ENCODE measurements around the gene RIPOR3. TPM values are rescaled to one million over a fixed set of nuclear protein-coding genes. Genes with fewer than 3 reads are reported as not detected.
A peak's percentile ranks its signal among the peaks of the same experiment; 100 is the strongest.

Gene RIPOR3
- total and polyA plus RNA-seq, 9 of the 15 experiments (the other 6 are each of a cell fraction or from before 2014, with no cell fraction given): 3.3 to 62.7 (median 21.4) TPM

GRCh38 chr20:50558483-50558925 lies 132.8 kb downstream of the RIPOR3 start (continued):
- TF ChIP-seq, protein P1, sequence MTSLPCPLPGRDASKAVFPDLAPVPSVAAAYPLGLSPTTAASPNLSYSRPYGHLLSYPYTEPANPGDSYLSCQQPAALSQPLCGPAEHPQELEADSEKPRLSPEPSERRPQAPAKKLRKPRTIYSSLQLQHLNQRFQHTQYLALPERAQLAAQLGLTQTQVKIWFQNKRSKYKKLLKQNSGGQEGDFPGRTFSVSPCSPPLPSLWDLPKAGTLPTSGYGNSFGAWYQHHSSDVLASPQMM (CRISPR knock-in tag; IDR thresholded peaks at IDR 0.05): no peak
- TF ChIP-seq FOXJ2 (tag; IDR thresholded peaks at IDR 0.05): no peak
- no peak for TF ChIP-seq HCFC1 (IDR thresholded peaks at IDR 0.05; ENCODE audit: low read depth, low read length)
- TF ChIP-seq, protein P2, sequence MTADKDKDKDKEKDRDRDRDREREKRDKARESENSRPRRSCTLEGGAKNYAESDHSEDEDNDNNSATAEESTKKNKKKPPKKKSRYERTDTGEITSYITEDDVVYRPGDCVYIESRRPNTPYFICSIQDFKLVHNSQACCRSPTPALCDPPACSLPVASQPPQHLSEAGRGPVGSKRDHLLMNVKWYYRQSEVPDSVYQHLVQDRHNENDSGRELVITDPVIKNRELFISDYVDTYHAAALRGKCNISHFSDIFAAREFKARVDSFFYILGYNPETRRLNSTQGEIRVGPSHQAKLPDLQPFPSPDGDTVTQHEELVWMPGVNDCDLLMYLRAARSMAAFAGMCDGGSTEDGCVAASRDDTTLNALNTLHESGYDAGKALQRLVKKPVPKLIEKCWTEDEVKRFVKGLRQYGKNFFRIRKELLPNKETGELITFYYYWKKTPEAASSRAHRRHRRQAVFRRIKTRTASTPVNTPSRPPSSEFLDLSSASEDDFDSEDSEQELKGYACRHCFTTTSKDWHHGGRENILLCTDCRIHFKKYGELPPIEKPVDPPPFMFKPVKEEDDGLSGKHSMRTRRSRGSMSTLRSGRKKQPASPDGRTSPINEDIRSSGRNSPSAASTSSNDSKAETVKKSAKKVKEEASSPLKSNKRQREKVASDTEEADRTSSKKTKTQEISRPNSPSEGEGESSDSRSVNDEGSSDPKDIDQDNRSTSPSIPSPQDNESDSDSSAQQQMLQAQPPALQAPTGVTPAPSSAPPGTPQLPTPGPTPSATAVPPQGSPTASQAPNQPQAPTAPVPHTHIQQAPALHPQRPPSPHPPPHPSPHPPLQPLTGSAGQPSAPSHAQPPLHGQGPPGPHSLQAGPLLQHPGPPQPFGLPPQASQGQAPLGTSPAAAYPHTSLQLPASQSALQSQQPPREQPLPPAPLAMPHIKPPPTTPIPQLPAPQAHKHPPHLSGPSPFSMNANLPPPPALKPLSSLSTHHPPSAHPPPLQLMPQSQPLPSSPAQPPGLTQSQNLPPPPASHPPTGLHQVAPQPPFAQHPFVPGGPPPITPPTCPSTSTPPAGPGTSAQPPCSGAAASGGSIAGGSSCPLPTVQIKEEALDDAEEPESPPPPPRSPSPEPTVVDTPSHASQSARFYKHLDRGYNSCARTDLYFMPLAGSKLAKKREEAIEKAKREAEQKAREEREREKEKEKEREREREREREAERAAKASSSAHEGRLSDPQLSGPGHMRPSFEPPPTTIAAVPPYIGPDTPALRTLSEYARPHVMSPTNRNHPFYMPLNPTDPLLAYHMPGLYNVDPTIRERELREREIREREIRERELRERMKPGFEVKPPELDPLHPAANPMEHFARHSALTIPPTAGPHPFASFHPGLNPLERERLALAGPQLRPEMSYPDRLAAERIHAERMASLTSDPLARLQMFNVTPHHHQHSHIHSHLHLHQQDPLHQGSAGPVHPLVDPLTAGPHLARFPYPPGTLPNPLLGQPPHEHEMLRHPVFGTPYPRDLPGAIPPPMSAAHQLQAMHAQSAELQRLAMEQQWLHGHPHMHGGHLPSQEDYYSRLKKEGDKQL (CRISPR knock-in tag; IDR thresholded peaks at IDR 0.05; ENCODE audit: borderline replicate concordance): no peak
- no peak for TF ChIP-seq BRF1 (IDR thresholded peaks at IDR 0.05; ENCODE audit: borderline replicate concordance, extremely low read depth, insufficient read length)
- TF ChIP-seq FOSL1 (tag; conservative IDR thresholded peaks at IDR 0.05): peak; percentile 94
- no peak for TF ChIP-seq TRIM28 (IDR thresholded peaks at IDR 0.05)
- no peak for TF ChIP-seq KDM4B (IDR thresholded peaks at IDR 0.05; ENCODE audit: borderline replicate concordance in 2 of 2, low read depth in 1 of 2)
- TF ChIP-seq, protein P3, sequence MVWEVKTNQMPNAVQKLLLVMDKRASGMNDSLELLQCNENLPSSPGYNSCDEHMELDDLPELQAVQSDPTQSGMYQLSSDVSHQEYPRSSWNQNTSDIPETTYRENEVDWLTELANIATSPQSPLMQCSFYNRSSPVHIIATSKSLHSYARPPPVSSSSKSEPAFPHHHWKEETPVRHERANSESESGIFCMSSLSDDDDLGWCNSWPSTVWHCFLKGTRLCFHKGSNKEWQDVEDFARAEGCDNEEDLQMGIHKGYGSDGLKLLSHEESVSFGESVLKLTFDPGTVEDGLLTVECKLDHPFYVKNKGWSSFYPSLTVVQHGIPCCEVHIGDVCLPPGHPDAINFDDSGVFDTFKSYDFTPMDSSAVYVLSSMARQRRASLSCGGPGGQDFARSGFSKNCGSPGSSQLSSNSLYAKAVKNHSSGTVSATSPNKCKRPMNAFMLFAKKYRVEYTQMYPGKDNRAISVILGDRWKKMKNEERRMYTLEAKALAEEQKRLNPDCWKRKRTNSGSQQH (CRISPR knock-in tag; IDR thresholded peaks at IDR 0.05): no peak
- no peak for TF ChIP-seq SAP30 (IDR thresholded peaks at IDR 0.05; ENCODE audit: borderline replicate concordance, insufficient read depth, low read depth, low read length, poor library complexity, severe bottlenecking)
- TF ChIP-seq CBX2 (IDR thresholded peaks at IDR 0.05; ENCODE audit: insufficient read depth, low read length, poor library complexity, severe bottlenecking): no peak
- TF ChIP-seq CAMTA2 (CRISPR knock-in tag; conservative IDR thresholded peaks at IDR 0.05): no peak
- no peak for TF ChIP-seq NCOA6 (IDR thresholded peaks at IDR 0.05)
- no peak for TF ChIP-seq ATF4 (CRISPR knock-in tag; IDR thresholded peaks at IDR 0.05)
- TF ChIP-seq HDAC1 (IDR thresholded peaks at IDR 0.05): peak in 1 of 2 experiments; percentile 92; a peak in 2 of 4 replicates
- TF ChIP-seq, protein P4, sequence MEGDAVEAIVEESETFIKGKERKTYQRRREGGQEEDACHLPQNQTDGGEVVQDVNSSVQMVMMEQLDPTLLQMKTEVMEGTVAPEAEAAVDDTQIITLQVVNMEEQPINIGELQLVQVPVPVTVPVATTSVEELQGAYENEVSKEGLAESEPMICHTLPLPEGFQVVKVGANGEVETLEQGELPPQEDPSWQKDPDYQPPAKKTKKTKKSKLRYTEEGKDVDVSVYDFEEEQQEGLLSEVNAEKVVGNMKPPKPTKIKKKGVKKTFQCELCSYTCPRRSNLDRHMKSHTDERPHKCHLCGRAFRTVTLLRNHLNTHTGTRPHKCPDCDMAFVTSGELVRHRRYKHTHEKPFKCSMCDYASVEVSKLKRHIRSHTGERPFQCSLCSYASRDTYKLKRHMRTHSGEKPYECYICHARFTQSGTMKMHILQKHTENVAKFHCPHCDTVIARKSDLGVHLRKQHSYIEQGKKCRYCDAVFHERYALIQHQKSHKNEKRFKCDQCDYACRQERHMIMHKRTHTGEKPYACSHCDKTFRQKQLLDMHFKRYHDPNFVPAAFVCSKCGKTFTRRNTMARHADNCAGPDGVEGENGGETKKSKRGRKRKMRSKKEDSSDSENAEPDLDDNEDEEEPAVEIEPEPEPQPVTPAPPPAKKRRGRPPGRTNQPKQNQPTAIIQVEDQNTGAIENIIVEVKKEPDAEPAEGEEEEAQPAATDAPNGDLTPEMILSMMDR (IDR thresholded peaks at IDR 0.05 in 2 of 3, conservative IDR thresholded peaks at IDR 0.05 in 1 of 3; ENCODE audit: insufficient read depth in 2 of 3, low read depth in 1 of 3, low read length in 3 of 3): no peak

Measured in K562 (cell line).